Thoracic aorta (tissue), 2 donors: ENCODE data around the gene HPSE2. TPM values are rescaled to one million over a fixed set of nuclear protein-coding genes. Genes with fewer than 3 reads are reported as not detected.

Source experiments
- ATAC-seq: fragments of 150-250 bp; one replicate; pipeline ENCODE4 v1.8.0; 2017; ENCODE audit warnings: low read depth; ENCODE audit not compliant: insufficient number of reproducible peaks, low FRiP score
- DNase-seq: peaks from one replicate; pipeline ENCODE4 v3.0.0-alpha.2; 2020; ENCODE audit warnings: low spot score
- H3K27ac ChIP-seq, 2 donors: fragments of 200-600 bp; sonication (generic); 1 replicate in 1 of 2; 2 replicates in 1 of 2; pipeline ENCODE4 v1.5.1; 2016; ENCODE audit warnings: mild to moderate bottlenecking in 2 of 2, moderate library complexity in 2 of 2
- H3K27me3 ChIP-seq: fragments of 200-600 bp; sonication (generic); replicated peaks from 2 replicates; pipeline ENCODE4 v1.6.0; 2016; ENCODE audit warnings: mild to moderate bottlenecking; ENCODE audit not compliant: insufficient read depth
- H3K36me3 ChIP-seq: fragments of 200-600 bp; sonication (generic); one replicate; pipeline ENCODE4 v1.5.1; 2016
- H3K4me1 ChIP-seq, 2 donors: fragments of 200-600 bp; sonication (generic); 1 replicate in 1 of 2; 2 replicates in 1 of 2; pipeline versions ENCODE4 v1.5.1 to v1.6.0; 2016; ENCODE audit warnings: low read depth in 2 of 2, mild to moderate bottlenecking in 1 of 2; ENCODE audit not compliant: control insufficient read depth in 1 of 2
- H3K4me3 ChIP-seq: fragments of 200-600 bp; sonication (generic); 2 replicates; pipeline ENCODE4 v1.5.1; 2016; ENCODE audit warnings: mild to moderate bottlenecking
- H3K9me3 ChIP-seq: fragments of 200-600 bp; sonication (generic); 2 replicates; pipeline ENCODE4 v1.5.1; 2016
- CTCF ChIP-seq: fragments of 200-600 bp; sonication (generic); IDR thresholded peaks from one replicate; pipeline ENCODE4 v1.5.1; 2019; ENCODE audit warnings: antibody characterized with exemption
- total RNA-seq, 2 donors: library from RNA; depleted of rRNA; stranded (reverse); fragments of >200 nt; gene quantifications; one replicate each; pipeline versions ENCODE4 v1.1.0 to v1.2.3, GENCODE V29; 2016

HPSE2 gene
- total RNA-seq, 2 donors from 2014 or later: 1.1 to 1.8 TPM

GRCh38 chr10:98919899-98920298 lies 315.8 kb downstream of the HPSE2 start:
- Histone ChIP-seq H3K4me3 (no peak overlapping the region), H3K4me1 (no peaks in the 10 kb centered on the region), H3K9me3 (no peaks in the 10 kb centered on the region), H3K36me3 (no peaks in the 10 kb centered on the region), H3K27me3 (no peaks in the 10 kb centered on the region), H3K27ac (no peak overlapping the region)
- ATAC-seq (no peak), DNase-seq (no peak)
- no peak for TF ChIP-seq CTCF

GRCh38 chr10:98917828-98918227 lies 317.8 kb downstream of the HPSE2 start:
- Histone ChIP-seq H3K4me1 (no peaks in the 10 kb centered on the region), H3K27ac (no peak overlapping the region), H3K9me3 (no peaks in the 10 kb centered on the region), H3K36me3 (no peaks in the 10 kb centered on the region), H3K4me3 (no peak overlapping the region), H3K27me3 (no peaks in the 10 kb centered on the region)
- DNase-seq (no peak), ATAC-seq (no peak)
- TF ChIP-seq CTCF: no peak

- DNase-seq (no peak), ATAC-seq (no peak)
- H3K4me3 ChIP-seq: no peak overlapping the region
- H3K27me3 ChIP-seq: no peaks in the 10 kb centered on the region
- H3K36me3 ChIP-seq: no peaks in the 10 kb centered on the region
- H3K9me3 ChIP-seq: no peaks in the 10 kb centered on the region
- no peak overlapping the region for H3K27ac ChIP-seq
- no peak for TF ChIP-seq CTCF
- H3K4me1 ChIP-seq: no peaks in the 10 kb centered on the region
These were observed 319.0 kb downstream of the HPSE2 start for GRCh38 chr10:98916526-98917125.

GRCh38 chr10:98915911-98916310 lies 319.7 kb downstream of the HPSE2 start:
- no peak for ATAC-seq
- no peaks in the 10 kb centered on the region for H3K36me3 ChIP-seq
- no peak for DNase-seq
- no peak overlapping the region for H3K4me3 ChIP-seq
- H3K9me3 ChIP-seq: no peaks in the 10 kb centered on the region
- H3K4me1 ChIP-seq: no peaks in the 10 kb centered on the region
- no peak for TF ChIP-seq CTCF
- no peak overlapping the region for H3K27ac ChIP-seq
- H3K27me3 ChIP-seq: no peaks in the 10 kb centered on the region

- Histone ChIP-seq H3K9me3 (no peaks in the 10 kb centered on the region), H3K27me3 (no peaks in the 10 kb centered on the region), H3K36me3 (no peaks in the 10 kb centered on the region), H3K4me1 (no peaks in the 10 kb centered on the region), H3K4me3 (no peak overlapping the region), H3K27ac (no peak overlapping the region)
- ATAC-seq: no peak
- no peak for TF ChIP-seq CTCF
- DNase-seq: no peak
These were observed 325.1 kb downstream of the HPSE2 start for GRCh38 chr10:98910546-98910945.
